IMR-90 (cell line): ENCODE results near the gene KDM2B. TPM values are rescaled to one million over a fixed set of nuclear protein-coding genes. Genes with fewer than 3 reads are reported as not detected.

ENCODE experiments used
- ATAC-seq: fragments of 200-7000 bp; cut with Tn5 transposase; 2 replicates; pipeline ENCODE4 v1.9.1; 2020; ENCODE audit warnings: low read depth, mild to moderate bottlenecking, moderate library complexity
- BruUV-seq: library from RNA; stranded (reverse); fragments of 400-500 nt; replicated peaks from 2 replicates; lab custom pipeline; 2021; lab: Mats Ljungman, UMichigan
- CTCF ChIA-PET: fragments of 300-600 bp; formaldehyde crosslinking; extraction: SDS; loops from one replicate; lab custom pipeline; 2021; ENCODE audit warnings: antibody characterized with exemption; lab: Yijun Ruan, JAX
- POLR2A ChIA-PET: fragments of 300-600 bp; sonication (Branson Sonifier 250); formaldehyde crosslinking; loops from one replicate; lab custom pipeline; 2022; ENCODE audit warnings: antibody characterized with exemption; ENCODE audit not compliant: unreplicated experiment; lab: Charles Lee
- DNase-seq: peaks from one replicate; pipeline ENCODE4 v3.0.0; 2013
- H2AFZ ChIP-seq: replicated peaks from 2 replicates; pipeline ENCODE3; 2013; ENCODE audit warnings: low read length, mild to moderate bottlenecking; ENCODE audit not compliant: poor library complexity
- H2AK5ac ChIP-seq: 2 replicates; pipeline ENCODE4 v1.6.1; 2013; ENCODE audit warnings: low read depth, low read length, inconsistent platforms
- H2AK9ac ChIP-seq: replicated peaks from 2 replicates; pipeline ENCODE3; 2013; ENCODE audit warnings: mild to moderate bottlenecking, low read depth, low read length, moderate library complexity; ENCODE audit not compliant: poor library complexity
- H2BK120ac ChIP-seq: 2 replicates; pipeline ENCODE4 v1.6.1; 2013; ENCODE audit warnings: low read depth, low read length, inconsistent platforms
- H2BK15ac ChIP-seq: 3 replicates; pipeline ENCODE4 v1.6.1; 2013; ENCODE audit warnings: low read depth, low read length, inconsistent platforms
- H2BK20ac ChIP-seq: 2 replicates; pipeline ENCODE4 v1.6.1; 2013; ENCODE audit warnings: low read depth, mild to moderate bottlenecking, inconsistent platforms, low read length, moderate library complexity
- H2BK5ac ChIP-seq: 2 replicates; pipeline ENCODE4 v1.6.1; 2013; ENCODE audit warnings: mild to moderate bottlenecking, low read depth, low read length, inconsistent platforms; ENCODE audit not compliant: poor library complexity, severe bottlenecking
- H3K14ac ChIP-seq: replicated peaks from 2 replicates; pipeline ENCODE4 v1.6.1; 2013; ENCODE audit warnings: low read depth, low read length, inconsistent platforms
- H3K18ac ChIP-seq: 2 replicates; pipeline ENCODE4 v1.6.1; 2013; ENCODE audit warnings: low read depth, low read length, control low read depth
- H3K23ac ChIP-seq: 2 replicates; pipeline ENCODE4 v1.6.1; 2013; ENCODE audit warnings: low read depth, low read length, inconsistent platforms
- H3K27ac ChIP-seq: 2 replicates; pipeline ENCODE4 v1.5.1; 2013; ENCODE audit warnings: mild to moderate bottlenecking, control low read depth, low read length; ENCODE audit not compliant: insufficient read depth
- H3K27me3 ChIP-seq: 2 replicates; pipeline ENCODE4 v1.6.1; 2013; ENCODE audit warnings: low read length; ENCODE audit not compliant: control insufficient read depth, insufficient read depth
- H3K36me3 ChIP-seq: 2 replicates; pipeline ENCODE4 v1.6.1; 2013; ENCODE audit warnings: low read length, mixed read lengths; ENCODE audit not compliant: control insufficient read depth, insufficient read depth
- H3K4ac ChIP-seq: 2 replicates; pipeline ENCODE4 v1.6.1; 2013; ENCODE audit warnings: low read depth, low read length, inconsistent platforms
- H3K4me1 ChIP-seq: 2 replicates; pipeline ENCODE4 v1.6.1; 2013; ENCODE audit warnings: low read length, mixed read lengths; ENCODE audit not compliant: control insufficient read depth, insufficient read depth
- H3K4me2 ChIP-seq: 2 replicates; pipeline ENCODE4 v1.6.1; 2013; ENCODE audit warnings: low read depth, mild to moderate bottlenecking, control low read depth, low read length, moderate library complexity
- H3K4me3 ChIP-seq: 2 replicates; pipeline ENCODE4 v1.5.1; 2013; ENCODE audit warnings: low read depth, mild to moderate bottlenecking, control low read depth, low read length, moderate library complexity; ENCODE audit not compliant: insufficient read depth
- H3K56ac ChIP-seq: 2 replicates; pipeline ENCODE4 v1.6.1; 2013; ENCODE audit warnings: low read length, inconsistent platforms; ENCODE audit not compliant: insufficient read depth; ENCODE audit errors: extremely low read depth
- H3K79me1 ChIP-seq, 2 experiments: 2 replicates each; pipeline ENCODE4 v1.6.1; 2013; ENCODE audit warnings: low read length in 2 of 2, inconsistent platforms in 1 of 2, low read depth in 1 of 2
- H3K9ac ChIP-seq: 2 replicates; pipeline ENCODE4 v1.6.1; 2013; ENCODE audit warnings: low read depth, low read length, control low read depth
- H3K9me1 ChIP-seq: 2 replicates; pipeline ENCODE4 v1.6.1; 2013; ENCODE audit warnings: low read length, inconsistent platforms; ENCODE audit not compliant: insufficient read depth
- H3K9me3 ChIP-seq: 2 replicates; pipeline ENCODE4 v1.6.1; 2013; ENCODE audit warnings: low read length; ENCODE audit not compliant: control insufficient read depth, insufficient read depth
- H4K20me1 ChIP-seq: 2 replicates; pipeline ENCODE4 v1.6.1; 2013; ENCODE audit warnings: low read length, inconsistent platforms; ENCODE audit not compliant: insufficient read depth
- H4K5ac ChIP-seq: 2 replicates; pipeline ENCODE4 v1.6.1; 2013; ENCODE audit warnings: mild to moderate bottlenecking, low read depth, low read length, control low read depth
- H4K8ac ChIP-seq, 2 experiments: 2 replicates each; pipeline ENCODE4 v1.6.1; 2013; ENCODE audit warnings: low read depth in 2 of 2, low read length in 2 of 2, control low read depth in 1 of 2, inconsistent platforms in 1 of 2
- H4K91ac ChIP-seq: 2 replicates; pipeline ENCODE4 v1.6.1; 2013; ENCODE audit warnings: low read depth, low read length, inconsistent platforms; ENCODE audit not compliant: insufficient read depth
- BHLHE40 ChIP-seq: fragments of 150-350 bp; IDR thresholded peaks from 2 replicates; pipeline ENCODE4 v1.6.1; 2016; ENCODE audit warnings: mild to moderate bottlenecking, low read depth, low read length
- CEBPB ChIP-seq: IDR thresholded peaks from 2 replicates; pipeline ENCODE4 v1.6.1; 2012; ENCODE audit warnings: low read depth, low read length, improper control_type of control experiment
- CHD1 ChIP-seq: IDR thresholded peaks from 2 replicates; pipeline ENCODE4 v1.6.1; 2012; ENCODE audit warnings: low read depth, low read length, improper control_type of control experiment
- CTCF ChIP-seq: conservative IDR thresholded peaks from 2 replicates; pipeline ENCODE4 v1.5.1; 2012; ENCODE audit warnings: mild to moderate bottlenecking, low read depth, low read length, improper control_type of control experiment
- ELK1 ChIP-seq: fragments of 150-350 bp; IDR thresholded peaks from 2 replicates; pipeline ENCODE4 v1.6.1; 2016; ENCODE audit warnings: low read depth, mild to moderate bottlenecking, low read length, moderate library complexity, borderline replicate concordance
- FOS ChIP-seq: fragments of 150-350 bp; IDR thresholded peaks from 2 replicates; pipeline ENCODE4 v1.6.1; 2016; ENCODE audit warnings: low read depth, low read length
- MAFK ChIP-seq: IDR thresholded peaks from 2 replicates; pipeline ENCODE4 v1.6.1; 2012; ENCODE audit warnings: low read depth, low read length, improper control_type of control experiment
- MAZ ChIP-seq: IDR thresholded peaks from 2 replicates; pipeline ENCODE4 v1.6.1; 2012; ENCODE audit warnings: low read depth, mild to moderate bottlenecking, low read length, improper control_type of control experiment, moderate library complexity, borderline replicate concordance
- MXI1 ChIP-seq: IDR thresholded peaks from 2 replicates; pipeline ENCODE4 v1.6.1; 2012; ENCODE audit warnings: low read depth, mild to moderate bottlenecking, low read length, moderate library complexity, borderline replicate concordance
- NFE2L2 ChIP-seq: fragments of 150-350 bp; IDR thresholded peaks from 2 replicates; pipeline ENCODE4 v1.6.1; 2016; ENCODE audit warnings: low read depth, mild to moderate bottlenecking, low read length
- POLR2A ChIP-seq: IDR thresholded peaks from 2 replicates; pipeline ENCODE4 v1.6.1; 2012; ENCODE audit warnings: mild to moderate bottlenecking, low read depth, low read length
- RAD21 ChIP-seq: IDR thresholded peaks from 2 replicates; pipeline ENCODE4 v1.6.1; 2012; ENCODE audit warnings: low read length, improper control_type of control experiment
- RCOR1 ChIP-seq: IDR thresholded peaks from 2 replicates; pipeline ENCODE4 v1.6.1; 2012; ENCODE audit warnings: mild to moderate bottlenecking, low read length, improper control_type of control experiment; ENCODE audit not compliant: insufficient replicate concordance
- RFX5 ChIP-seq: IDR thresholded peaks from 2 replicates; pipeline ENCODE4 v1.8.0; 2012; ENCODE audit warnings: low read depth, mild to moderate bottlenecking, low read length, moderate library complexity
- SMC3 ChIP-seq: fragments of 150-350 bp; IDR thresholded peaks from 2 replicates; pipeline ENCODE4 v1.6.1; 2016; ENCODE audit warnings: low read depth, mild to moderate bottlenecking, antibody characterized with exemption, low read length, moderate library complexity
- USF2 ChIP-seq: fragments of 150-350 bp; IDR thresholded peaks from 2 replicates; pipeline ENCODE4 v1.6.1; 2017; ENCODE audit warnings: mild to moderate bottlenecking, antibody characterized with exemption, low read length, low read depth
- WGBS, 2 experiments: methylation state at CpG; one replicate each; pipeline versions ENCODE4 v1.1.5 to v1.1.7; 2013; ENCODE audit warnings: missing lambda C conversion rate in 2 of 2; ENCODE audit not compliant: insufficient read length in 1 of 2; ENCODE audit errors: extremely low coverage in 2 of 2; 5-methylcytosine and 5-hydroxymethylcytosine counted together
- dilution Hi-C: fragments of 300-500 bp; cut with HindIII; formaldehyde crosslinking; loops from one replicate; pipeline ENCODE4 v1.14.3; 2018; ENCODE audit warnings: low sequenced_read_pairs; ENCODE audit not compliant: unreplicated experiment
- in situ Hi-C: fragments of 300-500 bp; cut with MboI; formaldehyde crosslinking; loops from 3 replicates; pipeline ENCODE4 v1.14.3; 2019; ENCODE audit warnings: low sequenced_read_pairs, inconsistent platforms, mixed read lengths
- intact Hi-C: fragments of 100-400 bp; cut with micrococcal nuclease; formaldehyde crosslinking; loops from 2 replicates; pipeline ENCODE4 v1.10.0; 2022
- polyA plus RNA-seq, 3 experiments: library from polyadenylated mRNA; depleted of rRNA; stranded (reverse); fragments of >200 nt; gene quantifications; 2 replicates each; pipeline ENCODE4 v1.2.3, GENCODE V29; 2012; ENCODE audit warnings: low replicate concordance in 1 of 3
- total RNA-seq: library from RNA; depleted of rRNA; stranded (reverse); fragments of >200 nt; gene quantifications from 2 replicates; pipeline ENCODE4 v1.2.3, GENCODE V29; 2012

Gene KDM2B
- total and polyA plus RNA-seq, 2 of the 4 experiments (the other 2 are of a cell fraction) = 22.6 to 24.2 TPM

- ATAC-seq (no peak), DNase-seq (no peak)
- Histone ChIP-seq H4K91ac (no peak overlapping the region), H3K36me3 (no peaks in the 10 kb centered on the region), H4K20me1 (no peaks in the 10 kb centered on the region), H3K4me1 (peaks cover 4% of the 10 kb centered on the region; the same call in 1 of the 2 replicates), H3K56ac (no peak overlapping the region), H3K79me1 (no peaks in the 10 kb centered on the region), H3K9me3 (no peaks in the 10 kb centered on the region), H3K14ac (no peak overlapping the region), H3K4ac (no peak overlapping the region), H3K18ac (no peak overlapping the region), H3K9me1 (no peaks in the 10 kb centered on the region), H3K9ac (no peak overlapping the region), H2AK9ac (no peak overlapping the region), H2AFZ (no peak overlapping the region), H2BK5ac (no peak overlapping the region), H4K5ac (no peak overlapping the region), H4K8ac (no peak overlapping the region), H2BK20ac (no peak overlapping the region), H2BK15ac (no peak overlapping the region), H2BK120ac (no peak overlapping the region), H3K27me3 (no peaks in the 10 kb centered on the region), H3K27ac (no peak overlapping the region), H3K4me2 (no peak overlapping the region), H3K4me3 (no peak overlapping the region), H2AK5ac (no peak overlapping the region), H3K23ac (no peak overlapping the region)
- no TSS peak for BruUV-seq
- in situ Hi-C loops (no loop called here), intact Hi-C loops (loop anchor here (5.0 kb wide), 1 partner anchor 56 kb away; no protein-coding TSS in a partner anchor), dilution Hi-C loops (no loop called here)
- POLR2A ChIA-PET = no interaction called here
- CTCF ChIA-PET = no interaction called here
- WGBS, 2 experiments = 76% methylated on average over 2 of the region's 7 CpGs; no CpG with 5 or more reads in 1 of the 2 experiments
- TF ChIP-seq RAD21 (no peak), RFX5 (no peak), RCOR1 (no peak), MAFK (no peak), MAZ (no peak), ELK1 (no peak), BHLHE40 (no peak), CEBPB (no peak), CTCF (no peak), POLR2A (no peak), USF2 (no peak), FOS (no peak), SMC3 (no peak), MXI1 (no peak), CHD1 (no peak), NFE2L2 (no peak)
These were observed 32.6 kb upstream of the KDM2B start for GRCh38 chr12:121613462-121613861.
